Epithelial cell of proximal tubule (primary cell): Measurements from ENCODE around the gene SLC25A10. TPM values are rescaled to one million over a fixed set of nuclear protein-coding genes. Genes with fewer than 3 reads are reported as not detected.
A peak's percentile ranks its signal among the peaks of the same experiment; 100 is the strongest.

Experiments used
- DNase-seq: peaks from one replicate; pipeline ENCODE4 v3.0.0-alpha.2; 2011; ENCODE audit warnings: low read depth
- H3K4me3 ChIP-seq: 2 replicates; pipeline ENCODE4 v1.5.1; 2011; ENCODE audit warnings: low read depth, mild to moderate bottlenecking, low read length
- CTCF ChIP-seq: conservative IDR thresholded peaks from 2 replicates; pipeline ENCODE4 v1.5.1; 2012; ENCODE audit warnings: low read depth, mild to moderate bottlenecking, low read length
- total RNA-seq: library from RNA; depleted of rRNA; stranded (reverse); fragments of >200 nt; gene quantifications from 2 replicates; pipeline ENCODE4 v1.2.3, GENCODE V29; 2015

Gene SLC25A10, protein sequence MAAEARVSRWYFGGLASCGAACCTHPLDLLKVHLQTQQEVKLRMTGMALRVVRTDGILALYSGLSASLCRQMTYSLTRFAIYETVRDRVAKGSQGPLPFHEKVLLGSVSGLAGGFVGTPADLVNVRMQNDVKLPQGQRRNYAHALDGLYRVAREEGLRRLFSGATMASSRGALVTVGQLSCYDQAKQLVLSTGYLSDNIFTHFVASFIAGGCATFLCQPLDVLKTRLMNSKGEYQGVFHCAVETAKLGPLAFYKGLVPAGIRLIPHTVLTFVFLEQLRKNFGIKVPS
- total RNA-seq = 60.1 and 98.6 TPM in 2 replicates

- no peak for TF ChIP-seq CTCF
- no peak for DNase-seq
- H3K4me3 ChIP-seq = peak within 1 kb of the TSS; percentile 72
Measured at GRCh38 chr17:81711814-81712467, at the start of gene SLC25A10. SLC25A10 (plus strand) TSS chr17:81712284; CDS start chr17:81712427, 143 bp downstream.

DNA sequence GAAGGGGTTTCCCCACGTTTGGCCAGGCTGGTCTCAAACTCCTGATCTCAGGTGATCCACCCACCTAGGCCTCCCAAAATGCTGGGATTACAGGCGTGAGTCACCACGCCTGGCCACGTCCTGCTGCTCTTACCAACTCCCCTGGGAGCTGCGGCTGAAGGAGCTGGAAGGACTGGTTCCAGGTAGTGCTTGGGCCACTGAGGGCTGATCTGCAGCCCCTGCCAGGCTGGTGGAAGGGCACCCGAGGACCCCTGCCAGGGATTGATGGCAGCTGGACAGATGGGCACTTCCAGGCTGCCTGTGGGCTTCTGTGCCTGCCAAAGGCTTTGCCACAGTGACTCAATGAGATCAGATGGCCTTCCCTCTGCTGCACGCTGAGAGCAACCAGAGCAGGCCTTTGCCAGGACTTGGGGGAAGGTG is 48.0 kb upstream of the SLC25A10 start:
- DNase-seq = no peak
- H3K4me3 ChIP-seq = no peak overlapping the region
- TF ChIP-seq CTCF = no peak

GRCh38 chr17:81665205-81666091 is 46.6 kb upstream of the SLC25A10 start:
- DNase-seq = no peak
- TF ChIP-seq CTCF = no peak

DNA sequence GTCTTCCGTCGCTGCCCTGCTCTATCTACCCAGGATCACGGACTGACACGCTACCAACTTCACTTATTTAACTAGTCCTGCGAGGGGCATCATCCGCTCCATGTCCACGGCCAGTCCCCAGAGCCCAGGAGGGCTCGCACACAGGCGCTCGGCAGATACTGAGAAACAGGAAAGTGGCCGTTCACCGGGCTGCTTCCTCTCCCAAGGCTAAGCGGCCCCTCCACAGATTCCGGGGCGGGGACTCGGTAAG is 46.1 kb upstream of the SLC25A10 start:
- no peak for DNase-seq
- peak overlapping the region; percentile 96 for H3K4me3 ChIP-seq
- no peak for TF ChIP-seq CTCF

More at GRCh38 chr17:81665205-81666091, 46.6 kb upstream of the SLC25A10 start:
- peak overlapping the region; percentile 96 for H3K4me3 ChIP-seq

GRCh38 chr17:81666342-81667191 is 45.5 kb upstream of the SLC25A10 start, which contains the start of the genes CCDC137 and OXLD1:
CCDC137 (plus strand) TSS chr17:81666737; CDS start chr17:81666767, 30 bp downstream.
OXLD1 (minus strand) TSS chr17:81666605; CDS start chr17:81666577, 28 bp downstream.
- DNase-seq = peak; percentile 49
- peak within 1 kb of the TSS; percentile 96 for H3K4me3 ChIP-seq
- no peak for TF ChIP-seq CTCF

- no peak for DNase-seq
- peak overlapping the region; percentile 23 for H3K4me3 ChIP-seq
- no peak for TF ChIP-seq CTCF
Measured at GRCh38 chr17:81667754-81668153, 44.3 kb upstream of the SLC25A10 start.
